CD4-positive, alpha-beta T cell treated with Interferon alpha-2 for 1 hour (primary cell): ENCODE results near the gene ENOX1.

Source experiments
- DNase-seq, 2 donors: peaks; one replicate each; pipeline ENCODE4 v3.0.0-alpha.2; 2020 to 2022

ENOX1 gene

DNA sequence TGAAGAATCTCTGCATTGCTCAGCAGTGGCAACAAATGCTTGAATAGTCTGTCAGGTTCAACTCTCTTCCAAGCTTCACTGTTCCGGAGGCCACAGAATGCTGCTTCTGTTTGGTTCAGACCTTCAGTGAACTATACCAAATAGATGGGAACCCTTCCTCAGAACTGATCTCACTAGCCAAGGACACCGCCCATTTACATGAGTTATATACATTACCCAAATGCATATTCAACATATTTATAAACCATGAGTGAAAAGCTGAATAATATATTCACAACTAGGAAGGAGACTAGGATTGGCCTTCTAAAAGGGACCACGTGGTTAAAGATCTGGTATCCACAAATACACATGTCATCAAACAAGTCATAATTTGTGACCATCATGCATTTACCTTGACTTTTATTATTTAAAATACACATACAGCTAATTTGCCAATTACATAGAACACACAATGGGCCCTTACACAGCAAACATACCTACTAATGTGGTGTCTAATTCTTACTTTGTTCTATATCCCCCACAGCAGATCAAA, 49.3 kb downstream of the ENOX1 start:
- DNase-seq, result no peak

DNA sequence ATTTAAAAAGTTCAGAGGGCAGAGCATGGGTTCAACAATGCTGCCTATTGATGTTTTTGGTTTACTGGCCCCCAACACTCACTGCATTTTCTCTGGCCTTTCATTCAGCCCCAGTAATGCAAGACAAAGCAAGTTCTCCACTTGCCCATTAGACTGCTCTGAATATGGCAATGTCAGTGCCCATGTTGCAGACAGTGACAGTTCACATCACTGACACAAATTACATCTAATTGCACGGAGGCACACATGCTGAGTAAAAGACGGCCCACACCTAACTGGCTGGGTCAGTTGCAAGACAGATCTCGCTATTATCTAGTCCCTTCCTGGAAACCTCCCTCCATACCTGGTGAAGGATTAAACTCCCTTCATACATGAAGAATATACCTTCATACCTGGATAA, 54.0 kb downstream of the ENOX1 start:
- no peak for DNase-seq

DNA sequence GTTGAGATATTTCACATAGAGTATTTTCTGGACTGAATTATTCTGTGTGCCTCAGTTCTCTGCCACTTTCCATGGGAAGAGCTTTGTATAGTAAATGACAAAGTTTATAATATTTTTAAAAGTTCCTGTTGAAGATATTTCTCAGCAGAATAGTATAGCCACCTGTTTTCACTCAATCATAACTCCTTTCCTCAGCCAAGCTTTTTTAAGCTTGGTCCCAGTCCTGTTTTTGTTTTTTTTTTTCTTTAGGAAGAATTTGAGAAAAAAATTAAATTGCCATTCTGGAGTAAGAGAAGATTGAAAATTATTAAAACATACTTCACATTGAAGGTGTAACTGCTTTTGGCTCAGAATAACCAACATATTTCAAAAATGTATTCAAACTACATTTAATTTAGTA, 55.5 kb downstream of the ENOX1 start:
- no peak for DNase-seq

DNA sequence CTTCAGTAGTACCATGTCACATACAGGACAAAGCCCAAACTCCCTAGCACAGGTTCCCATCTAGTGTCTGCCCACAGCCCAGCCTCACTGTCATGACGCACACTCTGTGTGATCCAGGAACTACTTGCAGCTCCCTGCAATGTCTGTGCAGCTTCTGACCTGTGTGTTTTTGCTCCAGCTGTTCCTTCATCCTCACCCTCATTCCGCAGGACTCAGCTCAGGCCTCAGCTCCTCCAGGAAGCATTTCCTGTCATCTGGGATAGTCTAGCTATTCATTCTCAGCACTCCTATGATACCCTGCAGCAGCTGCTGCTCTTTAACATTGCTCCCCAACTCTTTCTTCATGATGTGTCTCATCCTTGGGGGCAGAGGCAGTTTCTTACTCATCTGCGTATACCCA, 56.1 kb downstream of the ENOX1 start:
- no peak for DNase-seq

DNA sequence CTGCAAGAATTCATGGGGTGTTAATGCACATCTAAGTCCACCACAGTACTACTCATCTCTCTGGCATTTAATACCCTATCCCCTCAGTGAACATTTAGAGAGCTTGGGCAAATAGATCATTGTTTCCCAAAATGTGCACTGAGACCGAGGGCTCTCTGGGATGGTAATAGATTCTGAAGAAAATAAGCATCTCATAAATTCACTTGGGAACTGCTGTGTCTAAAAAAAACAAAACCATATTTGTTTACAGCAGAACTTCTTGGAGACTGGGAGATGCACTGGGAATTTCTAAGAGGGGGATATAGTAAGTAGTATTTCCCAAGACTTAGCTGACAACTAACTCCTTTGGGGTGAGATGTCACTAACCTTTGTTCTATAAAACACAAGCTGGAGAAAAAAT, 58.4 kb downstream of the ENOX1 start:
- no peak for DNase-seq

DNA sequence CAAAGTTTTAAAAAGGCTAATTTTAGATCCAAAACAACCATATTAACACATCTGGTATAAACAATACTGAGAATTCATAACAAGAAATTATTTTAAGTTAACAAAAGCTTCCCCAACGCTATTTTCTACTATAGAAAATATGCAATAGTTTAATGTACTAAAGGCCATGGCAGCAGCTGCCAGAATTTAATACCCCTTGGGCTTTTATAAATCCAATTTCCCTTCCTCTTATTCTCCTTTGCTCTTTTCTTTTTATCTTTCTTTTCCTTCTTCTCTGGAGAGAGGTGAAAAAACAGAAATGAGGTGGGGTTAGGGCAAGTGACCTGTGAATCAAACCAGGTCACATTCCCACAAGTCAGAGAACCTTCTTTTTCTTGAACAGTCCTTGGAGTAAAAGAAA, 58.9 kb downstream of the ENOX1 start:
- no peak for DNase-seq

DNA sequence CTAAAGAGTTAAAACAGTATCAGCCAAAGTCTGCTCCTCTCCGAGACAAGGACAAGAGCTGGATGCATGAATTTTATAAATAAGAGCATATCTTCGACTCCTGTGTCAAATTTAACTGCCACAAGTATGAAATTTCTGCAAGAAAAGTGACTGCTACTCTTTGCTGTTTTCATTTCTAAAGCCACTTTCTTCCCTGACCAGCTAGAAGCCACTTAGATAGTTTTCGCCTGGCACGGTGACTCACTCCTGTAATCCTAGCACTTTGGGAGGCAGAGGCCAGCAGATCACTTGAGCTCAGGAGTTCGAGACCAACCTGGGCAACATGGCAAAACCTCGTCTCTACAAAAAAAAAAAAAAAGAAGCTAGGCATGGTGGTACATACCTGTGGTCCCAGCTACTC, 61.3 kb downstream of the ENOX1 start:
- no peak for DNase-seq

DNA sequence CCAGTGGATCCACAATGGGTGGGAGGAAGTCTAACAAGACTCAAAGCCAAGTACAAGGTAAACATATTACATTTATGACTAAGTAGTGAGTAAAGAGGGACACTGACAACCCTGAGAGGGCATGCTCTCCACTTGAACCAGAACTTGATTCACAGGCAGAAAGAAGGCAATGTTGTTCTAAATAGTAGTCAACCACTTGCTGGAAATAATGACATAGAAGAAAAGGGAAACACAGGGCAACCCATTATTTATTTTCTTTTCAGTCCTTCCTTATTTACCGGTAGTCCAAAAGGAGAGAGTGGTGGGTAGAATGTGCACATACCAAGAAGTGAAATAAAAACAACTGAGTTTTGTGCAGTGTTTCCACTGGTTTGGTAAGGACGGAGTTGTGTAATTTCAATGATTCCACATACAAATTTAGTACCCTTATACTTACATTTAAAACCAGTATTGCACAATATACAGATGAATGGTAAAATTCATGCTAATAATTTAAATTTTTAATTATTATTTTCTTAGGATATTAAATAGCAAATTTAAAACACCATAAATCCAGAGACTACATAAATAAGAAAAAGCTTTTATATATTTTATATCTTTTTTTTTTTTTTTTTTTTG, 65.9 kb downstream of the ENOX1 start:
- DNase-seq, result no peak

DNA sequence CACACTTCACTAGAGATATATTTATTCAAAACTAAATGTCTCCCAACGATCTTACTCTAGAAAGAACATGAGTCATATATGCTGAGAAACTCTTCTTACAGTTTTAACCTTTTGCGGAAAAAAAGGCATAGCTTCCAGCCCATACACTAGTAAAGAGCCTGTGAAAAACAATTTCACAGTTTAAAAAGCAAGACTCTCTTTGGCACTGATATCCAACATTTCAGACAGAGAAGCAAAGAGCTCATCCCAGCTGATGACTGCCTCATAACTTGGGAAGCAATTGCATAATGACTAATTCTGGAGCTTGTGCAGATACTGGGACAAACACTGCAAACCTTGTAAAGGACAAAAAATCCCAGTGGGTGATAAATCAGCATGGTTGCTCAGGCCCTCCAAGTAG, 88.0 kb downstream of the ENOX1 start:
- no peak for DNase-seq

DNA sequence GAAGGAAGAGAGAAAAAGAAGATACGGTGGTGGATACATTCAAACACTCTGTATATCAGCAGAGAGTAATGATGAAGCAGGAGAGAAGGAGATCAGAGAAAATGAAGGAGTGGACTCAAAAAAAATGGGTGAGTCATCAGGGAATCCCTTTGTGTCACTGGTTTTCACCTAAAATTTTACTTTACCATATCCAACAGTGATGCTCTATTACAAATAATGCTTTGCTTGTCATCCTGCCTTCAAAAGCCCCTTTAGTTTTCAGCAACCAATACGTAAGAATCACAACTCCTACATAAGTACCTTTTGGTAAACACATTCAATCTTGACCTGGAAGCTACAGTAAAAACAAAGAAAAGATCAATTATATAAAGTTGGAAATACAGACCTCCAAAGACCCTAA, 88.8 kb downstream of the ENOX1 start:
- DNase-seq, result no peak

DNA sequence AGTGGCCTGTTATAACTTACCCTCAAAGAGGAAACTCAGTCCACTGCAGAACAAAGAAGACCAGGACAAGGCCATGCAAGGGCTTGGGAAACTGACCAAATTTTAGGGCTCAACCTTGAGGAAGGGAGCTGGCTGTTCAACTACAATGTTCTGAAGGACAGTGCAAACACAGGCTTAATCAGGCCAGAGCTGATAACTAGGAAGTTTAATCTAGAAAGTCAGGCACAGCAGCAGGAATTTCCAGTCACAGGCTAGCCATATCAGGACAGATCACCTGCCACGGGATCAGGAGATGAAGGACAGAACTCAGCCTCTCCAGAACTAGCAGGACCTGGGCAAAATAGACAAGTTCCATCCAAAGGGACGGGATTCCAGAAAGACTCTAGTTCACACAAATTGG, 89.4 kb downstream of the ENOX1 start:
- DNase-seq, result no peak

DNA sequence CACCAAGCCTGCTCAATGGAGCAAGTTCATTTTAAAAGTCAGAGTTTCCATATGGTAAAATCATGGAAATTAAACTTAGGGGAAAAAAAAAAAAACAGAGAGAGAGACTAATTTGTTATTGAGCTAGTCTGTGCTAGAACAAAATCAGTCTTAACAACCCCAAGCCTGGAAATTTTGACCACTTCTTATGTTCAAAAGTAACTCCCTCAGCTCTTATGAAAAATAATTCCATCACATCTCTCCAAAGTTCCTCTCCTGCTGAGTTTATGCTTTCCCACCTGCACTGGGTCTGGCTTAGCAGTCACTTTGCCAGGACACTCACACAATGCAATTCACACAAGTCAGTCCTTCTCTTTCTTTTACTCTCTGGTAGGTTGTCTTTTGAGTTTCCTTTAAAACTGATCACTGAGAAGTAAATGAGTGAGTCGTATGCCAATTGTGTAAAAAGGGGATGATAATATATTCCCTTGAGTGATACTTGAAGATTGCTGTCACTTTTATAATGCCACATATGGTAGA, 92.6 kb downstream of the ENOX1 start:
- DNase-seq, result no peak

DNA sequence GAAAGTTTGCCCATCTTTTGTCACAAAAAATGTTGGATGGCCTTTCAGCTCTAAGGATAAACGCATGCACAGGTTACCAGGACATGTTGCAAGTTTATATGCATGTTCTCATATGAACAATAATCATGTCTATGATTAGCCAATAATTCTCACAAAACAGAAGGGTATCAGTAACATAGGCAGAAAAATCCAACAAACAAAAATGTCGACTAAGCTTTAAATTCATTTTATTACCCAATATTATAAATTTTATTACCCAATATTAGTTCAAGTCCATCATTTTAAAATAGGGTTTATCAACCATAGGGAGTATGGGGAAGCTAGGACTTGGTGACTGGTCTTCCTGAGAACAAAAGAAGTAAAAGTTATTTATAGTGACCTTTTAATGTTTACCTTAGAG, 93.1 kb downstream of the ENOX1 start:
- DNase-seq, result no peak

DNA sequence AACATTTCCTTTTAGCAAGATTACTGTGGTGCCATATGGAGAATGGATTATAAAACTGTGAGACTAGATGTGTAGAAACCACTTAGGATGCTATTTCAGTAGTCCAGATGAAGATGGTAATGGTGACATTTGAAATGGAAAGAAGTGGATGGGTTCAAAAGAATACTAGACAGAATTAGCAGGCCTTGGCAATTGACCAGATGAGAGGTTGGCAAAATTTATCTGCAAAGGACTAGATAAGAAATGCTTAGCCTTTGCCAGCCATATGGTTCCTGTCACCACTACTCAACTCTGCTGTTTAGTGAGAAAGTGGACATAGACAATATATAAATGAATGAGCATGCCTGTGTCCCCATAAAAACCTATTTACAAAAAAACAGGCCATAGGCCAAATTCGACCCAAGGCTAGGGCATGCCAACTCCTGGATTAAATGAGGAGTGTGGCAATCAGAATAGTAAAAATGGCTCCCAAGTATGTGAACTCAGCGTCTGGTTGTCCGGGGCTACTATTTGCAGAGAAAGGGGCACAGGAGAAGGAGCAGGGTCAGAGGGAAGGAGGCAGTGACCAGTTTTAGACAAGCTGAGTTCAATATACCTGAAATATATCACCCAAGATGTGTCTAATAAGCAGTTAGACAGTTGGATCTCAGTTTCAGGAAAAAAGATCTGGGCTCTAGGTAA, 98.4 kb downstream of the ENOX1 start:
- DNase-seq, result no peak

DNA sequence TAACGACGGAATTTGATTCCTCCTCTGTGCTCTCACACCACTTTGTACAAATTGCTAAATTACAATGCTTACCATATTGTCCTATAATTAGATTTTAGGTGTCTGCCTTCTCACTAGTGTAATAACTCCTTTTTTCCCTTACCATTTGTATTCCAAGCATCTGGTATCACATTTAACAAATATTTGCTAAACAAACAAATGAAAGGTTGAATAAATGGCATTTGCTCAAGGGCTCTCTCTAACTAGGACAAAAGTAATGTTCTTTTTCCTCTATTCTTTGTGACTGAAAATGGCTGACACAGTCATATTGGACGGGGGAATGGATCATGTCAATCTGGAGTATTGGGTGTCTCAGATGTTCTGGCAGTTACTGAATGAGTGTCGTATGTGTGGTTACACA, 99.7 kb downstream of the ENOX1 start:
- DNase-seq, result no peak

DNA sequence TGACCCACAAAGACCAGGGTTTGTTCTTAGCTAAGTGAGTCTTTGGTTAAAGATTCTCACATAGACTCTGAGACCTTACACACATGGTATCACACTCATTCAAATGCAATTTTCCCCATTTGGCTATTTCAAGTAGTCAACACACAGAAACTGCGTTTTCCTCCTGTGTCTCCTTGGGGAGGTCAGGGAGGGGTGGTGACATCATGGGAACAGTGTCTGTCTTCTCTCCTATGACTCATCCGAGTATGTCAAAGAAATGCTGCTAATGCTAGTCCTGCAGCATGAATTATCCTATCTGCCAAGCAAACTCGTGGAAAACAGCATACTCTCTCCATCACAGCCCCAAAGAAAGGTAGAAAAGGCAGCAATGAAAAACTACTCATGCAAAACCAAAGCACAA, 100.2 kb downstream of the ENOX1 start:
- DNase-seq, result no peak

DNA sequence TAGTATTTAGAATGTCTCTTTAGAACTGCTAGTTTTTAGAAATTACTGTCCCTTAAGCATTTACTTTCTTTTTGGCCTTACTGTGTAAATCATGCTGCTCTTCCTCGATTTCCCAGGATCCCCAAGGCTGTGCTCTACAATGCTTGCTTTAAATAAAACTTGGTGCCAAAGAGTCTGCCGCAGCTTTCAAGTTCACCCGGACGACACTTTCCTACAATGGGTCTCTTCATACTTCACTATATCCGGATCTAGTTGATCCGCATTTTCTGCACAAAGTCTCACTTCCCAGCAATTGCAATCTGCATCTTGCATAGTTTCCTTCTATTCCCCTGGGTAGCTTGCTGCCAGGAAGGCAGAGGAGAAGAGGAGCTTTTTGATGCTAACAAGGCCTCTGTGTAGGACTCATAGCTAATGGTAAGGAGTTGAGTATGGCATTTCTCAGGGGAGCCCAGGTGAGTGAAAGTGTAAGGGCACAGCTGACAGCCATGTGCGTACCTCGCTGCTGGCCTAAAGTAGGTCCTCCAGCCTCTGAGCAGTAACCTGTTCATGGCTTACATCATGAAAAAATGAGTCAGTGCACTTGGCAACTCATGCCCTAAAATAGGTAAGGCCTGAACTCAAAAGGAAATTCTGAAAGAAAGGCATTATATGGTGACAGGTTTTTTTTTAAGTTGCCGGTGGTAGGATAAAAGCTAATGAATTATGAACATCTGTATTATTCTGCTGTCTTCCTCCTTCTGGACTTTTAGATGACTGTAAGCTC, 101.6 kb downstream of the ENOX1 start:
- no peak for DNase-seq

DNA sequence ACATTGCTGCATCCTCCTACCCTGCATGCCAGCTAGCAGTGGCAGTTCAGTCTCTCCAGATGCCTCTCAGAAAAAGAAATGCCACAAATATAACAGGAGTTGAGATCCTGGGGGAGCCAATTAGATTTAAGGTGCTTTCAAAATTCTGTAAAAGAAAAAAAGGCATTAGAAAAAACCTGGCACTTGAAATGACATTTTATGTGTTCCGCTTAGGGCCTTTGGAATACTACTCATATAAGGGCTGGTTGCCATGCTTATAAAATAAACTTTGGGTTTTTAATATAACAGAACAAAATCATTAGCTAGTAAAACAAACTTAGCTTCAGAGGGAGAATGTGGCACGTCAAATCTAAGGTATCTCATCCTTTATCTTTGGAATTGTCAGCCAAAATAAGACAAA, 104.1 kb downstream of the ENOX1 start:
- DNase-seq, result no peak

DNA sequence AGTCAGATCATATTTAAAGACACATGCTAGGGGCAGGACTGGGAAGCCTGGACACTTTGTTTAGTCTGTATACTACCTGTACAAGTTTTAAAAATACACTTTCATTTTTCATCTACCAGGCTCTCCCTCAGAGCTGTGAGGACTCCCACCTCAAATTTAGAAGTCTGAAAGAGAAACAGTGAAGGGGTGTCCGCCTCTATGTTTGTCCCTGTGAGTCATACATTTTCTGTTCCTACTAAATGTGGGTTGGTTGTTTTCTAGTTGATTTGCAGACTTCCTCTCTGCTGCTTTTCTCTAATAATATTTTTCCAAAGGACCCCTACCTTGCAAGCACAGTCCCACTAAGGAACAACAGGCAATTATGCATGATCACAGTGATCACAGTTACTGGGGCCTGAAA, 110.5 kb downstream of the ENOX1 start:
- no peak for DNase-seq

DNA sequence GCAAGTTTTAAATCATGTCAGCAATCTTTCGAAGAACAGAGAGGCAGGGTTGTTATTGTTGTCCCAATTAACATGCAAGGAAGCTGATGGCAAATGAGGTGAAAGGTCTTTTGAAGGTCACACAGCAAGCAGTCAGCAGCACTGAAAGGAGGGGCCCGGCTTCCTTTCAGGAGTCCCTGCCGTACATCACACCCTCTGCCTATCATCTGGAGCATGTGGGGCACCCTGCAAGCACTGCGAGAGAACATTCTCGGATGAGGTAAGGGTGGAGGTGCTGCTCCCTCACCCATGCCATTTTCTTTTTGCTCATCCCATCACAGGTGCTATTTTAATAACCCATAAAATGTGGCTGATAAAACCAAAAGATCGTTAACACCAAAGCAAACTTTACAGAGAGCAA, 111.2 kb downstream of the ENOX1 start:
- no peak for DNase-seq

DNA sequence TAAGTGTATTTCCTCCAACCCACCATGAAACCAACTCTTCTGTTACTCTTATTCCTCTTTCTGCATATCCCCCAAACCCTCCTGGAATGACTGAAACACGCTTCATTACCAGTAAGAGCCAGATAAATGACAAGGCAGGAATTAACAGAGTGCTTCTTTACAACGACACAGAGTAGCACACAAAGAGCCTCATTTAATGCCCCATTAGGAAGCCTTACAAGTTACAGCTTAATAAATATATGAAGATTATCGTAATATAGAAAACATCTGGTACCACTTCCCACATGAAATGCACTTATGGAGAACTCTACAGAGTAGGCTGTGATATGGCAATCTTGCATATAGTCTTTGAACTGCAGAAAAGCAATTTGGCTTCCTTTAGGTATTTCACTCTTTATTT, 116.8 kb downstream of the ENOX1 start:
- no peak for DNase-seq

DNA sequence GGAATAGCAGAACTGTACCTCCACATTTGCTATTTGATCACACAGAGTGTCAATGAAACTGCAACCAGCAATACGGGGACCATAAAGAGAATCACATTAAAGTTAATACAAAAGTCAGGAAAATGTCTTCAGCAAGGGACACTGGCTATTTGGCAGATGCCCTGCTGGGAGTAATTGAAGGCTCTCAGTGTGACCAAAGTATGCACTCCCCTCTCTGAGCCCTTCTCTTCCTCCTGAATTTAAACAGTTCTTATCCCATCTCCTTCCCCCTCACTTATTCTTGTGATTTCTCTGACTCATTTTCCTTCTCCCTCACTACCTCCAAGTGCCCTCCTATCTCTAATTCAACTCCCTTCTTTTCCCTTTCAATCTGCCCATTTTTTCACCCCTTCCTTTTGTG, 117.7 kb downstream of the ENOX1 start:
- DNase-seq, result no peak

DNA sequence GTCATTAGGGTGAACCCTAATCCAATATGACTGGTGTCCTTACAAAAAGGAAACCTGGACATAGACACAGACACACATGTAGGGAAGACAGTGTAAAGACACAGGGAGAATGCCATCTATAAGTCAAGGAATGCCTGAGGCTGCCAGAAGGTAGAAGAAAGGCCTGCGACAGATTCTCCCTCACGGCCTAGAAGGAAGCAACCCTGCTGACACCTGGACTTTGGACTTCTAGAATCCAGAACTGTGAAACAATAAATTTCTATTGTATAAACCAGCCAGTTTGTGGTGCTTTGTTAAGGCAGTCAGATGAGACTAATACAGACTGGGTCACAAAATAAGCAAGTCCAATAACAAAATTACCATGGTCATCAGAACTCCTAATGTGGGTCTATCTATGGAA, 120.4 kb downstream of the ENOX1 start:
- no peak for DNase-seq

DNA sequence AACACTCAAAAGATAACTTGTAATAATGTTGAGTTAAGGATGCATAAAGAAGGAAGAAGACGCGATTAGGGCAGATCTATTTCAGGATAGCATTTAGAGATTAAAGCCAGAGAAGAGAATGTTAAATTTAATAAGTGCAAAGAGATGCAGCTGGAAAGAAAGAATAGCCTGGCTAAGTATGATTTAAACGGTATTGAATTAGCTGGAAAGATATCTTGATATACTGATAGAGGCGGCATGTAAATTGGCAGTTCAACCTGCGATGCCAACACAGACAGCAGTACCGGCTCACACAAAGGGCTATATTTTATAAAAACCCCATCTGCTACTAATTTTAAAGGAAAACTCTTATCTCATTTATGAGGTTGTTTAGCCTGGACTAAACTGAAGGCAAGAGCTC, 121.4 kb downstream of the ENOX1 start:
- no peak for DNase-seq
